C4-2B (cell line): ENCODE measurements around the gene CILP2.
A peak's percentile ranks its signal among the peaks of the same experiment; 100 is the strongest.

ENCODE experiments used
- H3K27ac ChIP-seq: fragments of 450-650 bp; 2 replicates; pipeline ENCODE4 v1.5.1; 2017
- ZFX ChIP-seq: fragments of 450-650 bp; IDR thresholded peaks from 2 replicates; pipeline ENCODE4 v1.6.1; 2017
- TF ChIP-seq, protein P1 (sequence below): fragments of 450-650 bp; conservative IDR thresholded peaks from 2 replicates; pipeline ENCODE4 v1.5.1; 2017; ENCODE audit warnings: mild to moderate bottlenecking

The CILP2 gene

DNA sequence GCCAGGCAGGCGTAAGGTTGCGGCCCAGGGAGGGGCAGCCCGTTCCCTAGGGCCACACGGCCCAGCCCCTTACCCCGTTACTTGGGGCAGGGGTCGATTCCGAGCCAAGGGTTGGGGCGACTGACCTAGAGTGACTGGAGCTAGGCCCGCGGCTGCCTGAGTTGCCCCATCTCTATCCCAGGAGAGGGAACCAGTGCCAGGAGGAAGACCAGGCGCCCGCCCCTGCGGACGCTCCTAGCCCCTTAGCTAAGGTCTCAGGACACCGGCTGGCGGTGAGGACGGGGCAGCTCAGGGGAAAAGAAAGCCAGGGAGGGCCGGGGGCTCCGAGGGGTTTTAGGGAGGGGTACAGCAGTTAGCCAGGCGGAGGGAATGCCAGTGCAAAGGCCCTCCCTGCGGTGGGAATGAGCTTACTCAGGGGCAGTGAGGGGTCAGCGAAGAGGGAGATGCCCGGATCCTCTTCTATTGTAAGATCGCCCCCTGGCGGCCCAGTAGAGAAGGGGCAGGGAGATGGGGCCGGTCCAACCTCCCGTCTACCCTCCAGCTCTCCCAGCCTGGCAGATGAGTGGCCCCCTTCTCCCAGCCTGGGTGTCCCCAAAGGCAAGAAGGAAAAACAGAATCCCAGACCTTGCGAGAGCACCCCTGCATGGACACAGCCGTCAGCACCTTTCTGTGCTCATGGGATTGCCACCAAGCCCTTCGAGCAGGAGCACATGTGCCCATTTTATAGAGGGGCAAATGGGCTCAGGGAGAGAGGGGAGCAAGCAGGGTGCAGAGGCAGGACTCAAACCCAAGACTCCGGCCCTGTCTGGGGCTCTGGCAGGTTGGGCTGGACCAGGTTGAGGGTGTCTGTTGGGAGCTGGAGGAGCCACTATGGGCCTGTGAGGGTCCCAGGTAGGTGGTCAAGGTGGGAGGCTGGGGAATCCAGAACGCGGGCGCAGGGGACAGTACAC, 16.3 kb downstream of the CILP2 start:
- no peak overlapping the region for H3K27ac ChIP-seq
- TF ChIP-seq, protein P1, sequence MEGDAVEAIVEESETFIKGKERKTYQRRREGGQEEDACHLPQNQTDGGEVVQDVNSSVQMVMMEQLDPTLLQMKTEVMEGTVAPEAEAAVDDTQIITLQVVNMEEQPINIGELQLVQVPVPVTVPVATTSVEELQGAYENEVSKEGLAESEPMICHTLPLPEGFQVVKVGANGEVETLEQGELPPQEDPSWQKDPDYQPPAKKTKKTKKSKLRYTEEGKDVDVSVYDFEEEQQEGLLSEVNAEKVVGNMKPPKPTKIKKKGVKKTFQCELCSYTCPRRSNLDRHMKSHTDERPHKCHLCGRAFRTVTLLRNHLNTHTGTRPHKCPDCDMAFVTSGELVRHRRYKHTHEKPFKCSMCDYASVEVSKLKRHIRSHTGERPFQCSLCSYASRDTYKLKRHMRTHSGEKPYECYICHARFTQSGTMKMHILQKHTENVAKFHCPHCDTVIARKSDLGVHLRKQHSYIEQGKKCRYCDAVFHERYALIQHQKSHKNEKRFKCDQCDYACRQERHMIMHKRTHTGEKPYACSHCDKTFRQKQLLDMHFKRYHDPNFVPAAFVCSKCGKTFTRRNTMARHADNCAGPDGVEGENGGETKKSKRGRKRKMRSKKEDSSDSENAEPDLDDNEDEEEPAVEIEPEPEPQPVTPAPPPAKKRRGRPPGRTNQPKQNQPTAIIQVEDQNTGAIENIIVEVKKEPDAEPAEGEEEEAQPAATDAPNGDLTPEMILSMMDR, result peak; percentile 93
- no peak for TF ChIP-seq ZFX

DNA sequence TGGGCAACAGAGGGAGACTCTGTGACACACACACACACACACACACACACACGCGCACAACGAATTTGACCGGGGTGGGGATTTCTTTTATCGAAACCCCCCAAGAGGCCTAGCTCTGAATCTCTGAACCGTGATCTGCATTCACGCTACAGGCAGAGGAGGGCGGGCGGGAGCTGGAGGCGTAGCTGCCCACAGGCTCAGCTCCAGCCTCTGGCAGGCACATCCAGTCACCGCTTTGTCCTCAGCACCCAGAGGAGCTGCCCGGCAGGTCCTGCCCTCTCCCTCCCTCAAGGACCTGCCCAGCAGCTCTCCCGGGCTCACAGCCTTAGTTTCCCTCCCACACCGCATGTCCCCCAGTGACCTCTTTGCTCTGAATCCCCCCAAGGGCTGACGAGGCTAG, 20.0 kb downstream of the CILP2 start:
- H3K27ac ChIP-seq, result no peak overlapping the region
- no peak for TF ChIP-seq ZFX
- TF ChIP-seq, protein P1, result no peak

DNA sequence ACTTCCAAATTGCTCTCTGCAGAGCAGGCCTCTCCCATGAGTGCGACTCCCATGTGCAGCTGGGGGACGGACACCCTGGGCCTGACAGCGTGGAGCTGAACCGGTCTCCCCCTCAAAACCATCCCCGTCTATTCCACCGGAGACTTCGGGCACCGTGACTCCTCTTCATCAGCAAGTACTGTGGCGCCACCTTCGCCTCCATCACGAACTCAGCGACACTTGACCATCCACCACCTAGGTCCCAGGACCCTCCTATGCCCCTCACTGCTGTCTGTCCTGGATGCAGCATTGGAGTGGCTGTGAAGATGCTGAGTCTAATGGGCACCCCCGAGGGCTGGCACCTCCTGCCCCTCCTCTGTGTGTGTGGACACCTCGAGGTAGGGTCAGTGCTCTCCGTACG, 20.6 kb downstream of the CILP2 start:
- TF ChIP-seq, protein P1, result no peak
- no peak for TF ChIP-seq ZFX
- H3K27ac ChIP-seq, result no peak overlapping the region

DNA sequence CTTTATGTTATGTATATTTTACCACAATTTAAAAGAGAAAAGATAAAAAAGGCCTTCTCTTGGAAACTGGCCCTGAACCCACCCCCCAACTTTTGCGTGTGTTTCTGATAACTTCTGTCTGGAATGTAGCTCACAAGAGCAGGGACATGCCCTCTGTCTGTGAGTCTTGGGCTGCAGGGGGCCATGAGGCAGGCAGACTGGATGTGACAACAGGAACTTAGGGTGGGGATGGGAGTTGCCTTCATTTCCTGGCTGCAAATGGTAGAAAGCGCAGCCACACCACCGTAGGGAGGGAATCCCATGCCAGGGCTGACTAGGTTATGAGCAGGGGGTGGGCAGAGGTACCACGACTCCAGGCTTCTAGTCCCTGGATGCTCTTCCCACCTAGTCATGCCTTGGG, 21.9 kb downstream of the CILP2 start:
- no peak overlapping the region for H3K27ac ChIP-seq
- no peak for TF ChIP-seq ZFX
- TF ChIP-seq, protein P1, result no peak

DNA sequence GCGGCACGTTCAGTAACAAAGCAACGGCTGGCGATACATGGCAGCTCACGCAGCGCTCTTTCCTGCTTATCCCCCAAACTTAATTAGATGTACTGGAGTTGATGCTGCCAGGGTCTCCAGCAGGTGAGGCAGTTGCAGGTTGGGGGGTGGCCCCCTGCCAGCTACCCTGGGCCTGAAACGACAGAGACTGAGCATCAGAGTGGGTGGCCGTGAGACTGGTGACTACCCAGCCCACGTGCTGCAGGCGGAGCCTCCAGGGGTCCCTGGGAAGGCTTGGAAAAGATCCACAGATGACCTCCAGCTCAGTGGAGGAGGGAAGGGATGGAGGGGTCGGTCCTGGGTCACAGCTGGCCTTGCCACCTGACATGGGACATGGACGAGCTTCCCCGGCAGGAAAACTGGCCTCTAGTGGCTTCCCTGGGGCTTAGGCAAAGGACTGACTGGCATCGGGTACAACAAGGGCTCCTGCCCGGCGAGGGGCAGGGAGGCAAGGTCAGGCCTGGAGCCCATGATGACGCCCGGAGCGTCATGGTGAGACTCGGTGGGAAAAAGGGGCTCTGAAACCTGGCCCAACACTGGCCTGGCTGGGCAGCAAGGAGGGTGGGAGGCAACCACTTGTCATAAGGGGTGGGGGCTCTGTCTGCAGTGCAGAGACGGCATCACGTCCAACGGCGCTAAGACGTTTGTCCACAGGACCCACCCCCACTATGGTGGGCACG, 24.0 kb downstream of the CILP2 start:
- H3K27ac ChIP-seq, result no peak overlapping the region
- no peak for TF ChIP-seq ZFX
- TF ChIP-seq, protein P1, result no peak

DNA sequence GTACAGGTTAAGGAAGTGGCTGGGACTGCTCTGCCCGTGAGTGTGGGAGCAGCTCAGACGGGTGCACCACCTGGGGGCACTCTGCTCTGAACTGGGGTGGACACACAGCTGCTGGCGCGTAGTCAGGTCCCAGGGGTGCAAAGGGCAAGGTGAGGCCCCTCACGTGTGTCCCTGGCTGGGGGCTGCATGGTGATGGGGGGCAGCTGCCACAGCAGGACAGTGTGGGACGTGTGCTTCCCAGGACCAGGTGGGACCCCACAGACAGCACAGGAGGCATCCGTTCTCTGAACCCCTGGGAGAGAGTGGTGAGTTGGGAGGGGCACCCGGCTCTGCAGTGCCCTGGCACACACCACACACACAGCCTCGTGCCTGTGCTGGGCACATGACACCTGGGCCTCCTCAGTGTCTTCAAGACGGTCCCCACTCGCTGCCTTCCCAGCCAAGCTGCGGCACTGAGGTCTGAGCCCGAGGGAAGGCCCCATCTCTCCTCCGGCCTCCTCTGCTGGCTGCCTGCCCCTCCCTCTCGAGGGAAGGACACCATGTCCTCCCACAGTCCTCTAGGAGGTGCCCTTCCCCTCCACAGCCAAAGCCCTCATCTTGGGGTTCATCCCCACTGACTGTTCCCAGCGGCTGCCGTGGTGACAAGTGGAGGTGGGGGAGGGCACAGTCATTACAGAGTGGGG, 24.7 kb downstream of the CILP2 start:
- H3K27ac ChIP-seq, result no peak overlapping the region
- TF ChIP-seq, protein P1, result no peak
- no peak for TF ChIP-seq ZFX
